GM20000 (cell line): ENCODE measurements around the gene KLHDC3.
A peak's percentile ranks its signal among the peaks of the same experiment; 100 is the strongest.

Source experiments
- DNase-seq: peaks from one replicate; pipeline ENCODE4 v3.0.0; 2012; ENCODE audit warnings: low spot score
- CTCF ChIP-seq: IDR thresholded peaks from 2 replicates; pipeline ENCODE4 v1.5.1; 2012; ENCODE audit warnings: mild to moderate bottlenecking, control low read depth; ENCODE audit errors: extremely low read depth, missing control alignments

KLHDC3 gene

DNA sequence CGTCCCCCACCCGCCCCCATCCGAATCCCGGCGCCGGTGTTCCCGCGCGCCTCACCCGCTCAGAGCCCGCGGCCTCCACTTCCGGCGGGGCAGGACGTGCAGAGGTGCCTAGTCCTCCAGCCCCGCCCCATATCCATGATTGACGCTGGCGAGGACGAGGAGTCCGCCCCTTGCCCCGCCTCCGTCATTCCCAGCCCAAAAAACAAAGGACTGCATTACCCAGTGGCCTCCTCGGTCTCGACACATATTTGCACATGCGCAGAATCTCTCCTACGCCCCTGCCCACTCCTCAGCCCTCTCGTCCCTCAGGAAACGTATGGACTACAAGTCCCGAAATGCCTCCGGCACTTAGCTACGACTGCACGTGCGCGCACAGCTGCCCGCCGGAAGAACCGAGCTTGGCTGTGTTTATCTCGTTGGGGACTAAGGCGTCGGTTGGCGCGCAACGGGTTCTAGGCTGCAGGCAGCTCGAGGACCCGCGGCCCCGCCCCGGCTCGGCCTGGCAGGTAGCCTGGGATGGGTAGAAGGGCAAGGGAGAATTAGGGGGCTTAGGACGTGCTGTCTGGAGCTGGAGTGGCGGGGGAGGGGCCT, at the start of gene KLHDC3, which contains the start of gene MEA1:
TSS of gene KLHDC3 (plus strand) at position 407 of the 591 bp plus-strand sequence. CDS start 2,944 bp downstream, outside the sequence.
TSS of gene MEA1 (minus strand) at position 104 of the 591 bp plus-strand sequence. CDS start 133 bp downstream, outside the sequence.
- no peak for TF ChIP-seq CTCF
- DNase-seq: peak; percentile 99

GRCh38 chr6:42966571-42966970, 47.5 kb upstream of the KLHDC3 start:
- DNase-seq: no peak
- TF ChIP-seq CTCF: no peak

DNA sequence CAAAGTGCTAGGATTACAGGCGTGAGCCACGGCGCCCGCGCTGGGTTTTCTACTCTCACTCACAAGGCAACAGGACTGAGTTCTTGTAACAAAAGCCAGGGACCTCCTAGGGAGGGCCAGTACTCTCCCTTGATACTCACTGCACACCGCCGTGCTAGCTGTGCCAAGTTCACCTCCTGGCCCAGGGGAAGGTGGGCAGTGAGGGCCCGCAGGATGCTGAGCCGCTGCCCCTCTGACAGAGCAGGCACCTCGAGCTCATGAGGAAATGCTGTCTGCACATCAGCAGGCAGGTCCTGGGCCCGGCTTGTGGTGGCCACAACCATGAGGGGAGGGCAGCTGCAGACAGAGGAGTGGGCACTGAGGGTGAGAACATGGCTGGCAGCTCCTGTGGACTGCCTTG, 46.8 kb upstream of the KLHDC3 start:
- no peak for DNase-seq
- no peak for TF ChIP-seq CTCF

GRCh38 chr6:42968126-42968701, 45.8 kb upstream of the KLHDC3 start:
- no peak for TF ChIP-seq CTCF
- no peak for DNase-seq

DNA sequence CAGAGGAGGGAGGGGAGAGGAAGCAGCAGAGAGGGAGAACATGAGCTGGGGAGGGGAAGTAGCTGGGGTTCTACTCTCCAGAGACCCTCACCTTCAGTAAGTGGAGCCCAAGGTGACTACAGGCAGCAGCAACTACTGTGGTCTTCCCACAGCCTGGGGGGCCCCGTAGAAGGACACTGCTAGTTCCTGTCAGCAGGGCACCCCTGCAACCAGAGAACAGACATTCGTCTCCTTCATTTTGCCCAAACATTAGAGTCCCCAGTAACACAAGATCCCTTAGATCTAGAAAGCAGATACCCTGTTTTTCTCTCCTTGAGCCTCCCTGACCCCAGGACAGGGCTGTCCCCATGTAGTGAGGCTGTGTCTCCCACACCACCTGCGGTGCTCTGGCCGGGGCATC, 45.3 kb upstream of the KLHDC3 start:
- DNase-seq: no peak
- TF ChIP-seq CTCF: no peak

DNA sequence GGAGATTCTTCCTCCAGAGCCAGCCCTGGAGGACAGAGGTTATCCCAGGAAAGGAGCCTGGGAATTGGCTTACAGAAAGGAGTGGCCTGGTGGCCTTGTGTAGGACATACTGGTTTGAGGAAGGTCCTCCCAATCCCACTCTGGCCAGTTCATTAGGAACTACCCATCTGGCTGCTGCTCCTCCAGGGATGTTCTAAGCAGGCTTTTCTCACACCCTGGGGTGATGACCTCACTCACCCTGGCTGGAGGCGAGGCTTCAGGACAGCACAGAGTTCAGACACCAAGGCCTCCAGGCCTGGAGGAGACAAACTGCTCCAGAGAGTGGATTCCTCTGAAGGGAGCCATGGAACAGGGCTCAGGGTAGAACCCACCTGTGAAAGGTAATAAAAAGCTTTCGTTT, 44.6 kb upstream of the KLHDC3 start:
- TF ChIP-seq CTCF: no peak
- no peak for DNase-seq

DNA sequence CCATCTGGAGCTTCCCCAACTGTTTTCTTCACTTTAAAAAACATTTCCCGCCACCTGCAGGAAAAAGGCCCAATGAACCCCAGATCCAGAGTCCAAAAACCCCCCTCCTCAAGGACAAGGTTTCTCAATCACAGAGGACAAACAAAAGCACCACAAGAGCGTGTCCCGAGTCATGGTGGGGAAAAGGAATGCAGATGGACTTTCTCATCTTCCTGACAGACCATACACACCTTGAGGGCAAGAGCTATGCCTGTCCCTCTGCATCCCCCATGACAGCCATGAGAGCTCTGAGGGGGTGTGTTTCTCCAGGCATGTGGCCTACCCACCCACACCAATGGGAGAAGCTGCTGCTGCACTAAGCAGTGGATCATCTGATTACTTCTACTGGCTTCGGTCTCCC, 44.1 kb upstream of the KLHDC3 start:
- TF ChIP-seq CTCF: no peak

More for the DNA sequence above, 44.1 kb upstream of the KLHDC3 start:
- no peak for DNase-seq
